ENCODE measurements around the gene AARS1.
"Not testable (repeated sequence)": the region's sequence is repeated elsewhere in the genome, so short reads cannot be mapped to it uniquely, and the experiment has no call there.

AARS1 gene

GRCh38 chr16:70289229-70290094, at the start of gene AARS1:
Gene AARS1 (minus strand): TSS chr16:70289506. CDS start chr16:70282763, 6,743 bp downstream.
- peak; percentile 68 to 86 (median 83) for DNase-seq (ENCODE audit: low read depth in 2 of 3, low spot score in 2 of 3)

- DNase-seq (ENCODE audit: low read depth in 2 of 3, low spot score in 2 of 3): no peak
Measured at GRCh38 chr16:70337814-70338213, 48.5 kb upstream of the AARS1 start.

- not testable (repeated sequence) for DNase-seq (ENCODE audit: low read depth in 2 of 3, low spot score in 2 of 3)
Measured at GRCh38 chr16:70332728-70333127, 43.4 kb upstream of the AARS1 start.

GRCh38 chr16:70331588-70332358, 42.5 kb upstream of the AARS1 start:
- no peak for DNase-seq (ENCODE audit: low read depth in 2 of 3, low spot score in 2 of 3)

- DNase-seq (ENCODE audit: low read depth in 2 of 3, low spot score in 2 of 3): no peak
Measured at GRCh38 chr16:70331091-70331490, 41.8 kb upstream of the AARS1 start.

- no peak for DNase-seq (ENCODE audit: low read depth in 2 of 3, low spot score in 2 of 3)
Measured at GRCh38 chr16:70324998-70325747, 35.9 kb upstream of the AARS1 start.

- DNase-seq (ENCODE audit: low read depth in 2 of 3, low spot score in 2 of 3): no peak
Measured at GRCh38 chr16:70320121-70320520, 30.8 kb upstream of the AARS1 start.

- DNase-seq (ENCODE audit: low read depth in 2 of 3, low spot score in 2 of 3): not testable (repeated sequence)
Measured at GRCh38 chr16:70307726-70308125, 18.4 kb upstream of the AARS1 start.

- no peak for DNase-seq (ENCODE audit: low read depth in 2 of 3, low spot score in 2 of 3)
Measured at GRCh38 chr16:70306880-70307279, 17.6 kb upstream of the AARS1 start.

- no peak for DNase-seq (ENCODE audit: low read depth in 2 of 3, low spot score in 2 of 3)
Measured at GRCh38 chr16:70304892-70305448, 15.7 kb upstream of the AARS1 start.

GRCh38 chr16:70302745-70303144, 13.4 kb upstream of the AARS1 start:
- DNase-seq (ENCODE audit: low read depth in 2 of 3, low spot score in 2 of 3): no peak

GRCh38 chr16:70301121-70301520, 11.8 kb upstream of the AARS1 start:
- DNase-seq (ENCODE audit: low read depth in 2 of 3, low spot score in 2 of 3): no peak

GRCh38 chr16:70298988-70299938, 10.0 kb upstream of the AARS1 start, which contains the start of gene DDX19B:
Gene DDX19B (plus strand): TSS chr16:70299186. CDS start chr16:70299298, 112 bp downstream.
- peak in 2 of 3 experiments; percentile 24 to 59 for DNase-seq (ENCODE audit: low read depth in 2 of 3, low spot score in 2 of 3)

- DNase-seq (ENCODE audit: low read depth in 2 of 3, low spot score in 2 of 3): no peak
Measured at GRCh38 chr16:70295634-70296033, 6.3 kb upstream of the AARS1 start.

GRCh38 chr16:70294385-70295025, 5.2 kb upstream of the AARS1 start:
- no peak for DNase-seq (ENCODE audit: low read depth in 2 of 3, low spot score in 2 of 3)

GRCh38 chr16:70292148-70292547, 2.8 kb upstream of the AARS1 start:
- not testable (repeated sequence) for DNase-seq (ENCODE audit: low read depth in 2 of 3, low spot score in 2 of 3)

GRCh38 chr16:70290949-70291519, 1.7 kb upstream of the AARS1 start:
- no peak for DNase-seq (ENCODE audit: low read depth in 2 of 3, low spot score in 2 of 3)

GRCh38 chr16:70287304-70287971, 1.9 kb downstream of the AARS1 start:
- DNase-seq (ENCODE audit: low read depth in 2 of 3, low spot score in 2 of 3): not testable (repeated sequence)

Data from activated CD8-positive, alpha-beta memory T cell treated with anti-CD3 and anti-CD28 coated beads for 48 hours (primary cell).